Fibroblast of mammary gland (primary cell): Measurements from ENCODE around the gene OSBPL6.

ENCODE experiments used
- DNase-seq: peaks from one replicate; pipeline ENCODE4 v3.0.0-alpha.2; 2010; ENCODE audit warnings: low read depth
- H3K4me3 ChIP-seq: 2 replicates; pipeline ENCODE4 v1.5.1; 2011; ENCODE audit warnings: low read depth, mild to moderate bottlenecking, low read length, moderate library complexity; ENCODE audit not compliant: control insufficient read depth
- TF ChIP-seq, protein P1 (sequence below): conservative IDR thresholded peaks from 2 replicates; pipeline ENCODE4 v1.5.1; 2011; ENCODE audit warnings: low read depth, low read length, inconsistent platforms; ENCODE audit not compliant: control insufficient read depth, insufficient read depth

Gene OSBPL6

GRCh38 chr2:178379162-178380004 is 185.1 kb downstream of the OSBPL6 start:
- TF ChIP-seq, protein P1, sequence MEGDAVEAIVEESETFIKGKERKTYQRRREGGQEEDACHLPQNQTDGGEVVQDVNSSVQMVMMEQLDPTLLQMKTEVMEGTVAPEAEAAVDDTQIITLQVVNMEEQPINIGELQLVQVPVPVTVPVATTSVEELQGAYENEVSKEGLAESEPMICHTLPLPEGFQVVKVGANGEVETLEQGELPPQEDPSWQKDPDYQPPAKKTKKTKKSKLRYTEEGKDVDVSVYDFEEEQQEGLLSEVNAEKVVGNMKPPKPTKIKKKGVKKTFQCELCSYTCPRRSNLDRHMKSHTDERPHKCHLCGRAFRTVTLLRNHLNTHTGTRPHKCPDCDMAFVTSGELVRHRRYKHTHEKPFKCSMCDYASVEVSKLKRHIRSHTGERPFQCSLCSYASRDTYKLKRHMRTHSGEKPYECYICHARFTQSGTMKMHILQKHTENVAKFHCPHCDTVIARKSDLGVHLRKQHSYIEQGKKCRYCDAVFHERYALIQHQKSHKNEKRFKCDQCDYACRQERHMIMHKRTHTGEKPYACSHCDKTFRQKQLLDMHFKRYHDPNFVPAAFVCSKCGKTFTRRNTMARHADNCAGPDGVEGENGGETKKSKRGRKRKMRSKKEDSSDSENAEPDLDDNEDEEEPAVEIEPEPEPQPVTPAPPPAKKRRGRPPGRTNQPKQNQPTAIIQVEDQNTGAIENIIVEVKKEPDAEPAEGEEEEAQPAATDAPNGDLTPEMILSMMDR = no peak

GRCh38 chr2:178380763-178381162 is 186.5 kb downstream of the OSBPL6 start:
- no peak overlapping the region for H3K4me3 ChIP-seq
- no peak for DNase-seq
- TF ChIP-seq, protein P1 = no peak

More at GRCh38 chr2:178379162-178380004, 185.1 kb downstream of the OSBPL6 start:
- no peak for DNase-seq
- no peak overlapping the region for H3K4me3 ChIP-seq

DNA sequence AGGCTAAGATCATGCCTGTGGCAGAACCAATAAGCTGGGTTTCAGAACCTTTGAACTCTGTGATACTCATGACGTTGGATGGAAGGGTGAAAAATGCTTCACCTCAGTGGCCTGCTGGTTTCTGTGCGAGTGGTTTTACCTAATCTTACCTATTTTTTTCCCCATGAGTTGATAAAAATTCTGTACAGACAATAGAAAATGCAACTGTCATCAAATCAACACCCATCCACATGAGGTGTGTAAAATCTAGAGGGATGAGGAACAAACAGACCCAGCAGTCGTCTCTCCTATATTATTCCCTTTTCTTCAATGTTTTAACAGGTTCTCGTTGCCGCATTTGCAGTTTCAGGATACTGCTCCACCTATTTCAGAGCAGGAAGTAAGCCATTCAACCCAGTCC is 189.4 kb downstream of the OSBPL6 start:
- no peak for DNase-seq
- TF ChIP-seq, protein P1 = no peak
- H3K4me3 ChIP-seq = no peak overlapping the region

DNA sequence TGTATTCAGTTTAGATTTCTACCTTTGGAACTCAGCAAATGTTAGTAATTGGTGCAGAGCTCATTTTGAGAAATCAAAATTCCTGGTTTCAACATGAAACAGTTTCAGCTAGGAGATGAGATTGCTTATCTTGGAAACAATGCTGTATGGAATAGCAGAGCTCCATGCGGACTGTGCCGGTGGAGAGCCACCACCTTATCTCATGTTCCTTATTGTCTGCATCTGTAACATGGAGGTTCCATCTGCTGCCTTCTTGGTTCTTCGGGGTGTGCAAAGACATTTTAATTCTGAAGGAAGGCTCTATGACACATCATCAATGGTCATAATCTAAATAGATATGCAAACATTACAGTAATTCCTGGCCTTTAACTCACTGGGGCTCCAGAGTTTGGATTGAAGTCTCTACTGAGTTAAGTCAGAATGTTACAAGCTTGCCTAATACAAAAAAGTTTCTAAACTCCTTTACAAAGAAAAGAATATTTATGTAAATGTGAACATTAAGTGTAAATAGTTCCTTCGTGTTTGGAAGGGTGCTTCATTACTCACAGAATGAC is 191.4 kb downstream of the OSBPL6 start:
- no peak overlapping the region for H3K4me3 ChIP-seq
- no peak for DNase-seq

GRCh38 chr2:178386986-178387597 is 192.8 kb downstream of the OSBPL6 start:
- DNase-seq = peak; percentile 25
- TF ChIP-seq, protein P1 = no peak
- no peak overlapping the region for H3K4me3 ChIP-seq

More for the DNA sequence above, 191.4 kb downstream of the OSBPL6 start:
- TF ChIP-seq, protein P1 = no peak

- no peak for DNase-seq
- H3K4me3 ChIP-seq = no peak overlapping the region
- TF ChIP-seq, protein P1 = no peak
Measured at GRCh38 chr2:178388287-178388686, 194.0 kb downstream of the OSBPL6 start.
